T-helper 2 cell treated with Interferon-gamma antibody and Interleukin-4, amounts not matched to agents 100 ng/mL and 5 ng/mL, for 36 hours (primary cell): ENCODE measurements around the gene AMN1. TPM values are rescaled to one million over a fixed set of nuclear protein-coding genes. Genes with fewer than 3 reads are reported as not detected.
"Not testable (repeated sequence)": the region's sequence is repeated elsewhere in the genome, so short reads cannot be mapped to it uniquely, and the experiment has no call there.

Source experiments
- intact Hi-C: fragments of 100-400 bp; cut with micrococcal nuclease; formaldehyde crosslinking; loops from one replicate; pipeline ENCODE4 v1.15.1; 2023
- total RNA-seq: library from RNA; stranded (reverse); gene quantifications from 2 replicates; pipeline ENCODE4 v1.2.3, GENCODE V29; 2022

AMN1 gene
- total RNA-seq, 1 donor from 2014 or later: 3.2 TPM

DNA sequence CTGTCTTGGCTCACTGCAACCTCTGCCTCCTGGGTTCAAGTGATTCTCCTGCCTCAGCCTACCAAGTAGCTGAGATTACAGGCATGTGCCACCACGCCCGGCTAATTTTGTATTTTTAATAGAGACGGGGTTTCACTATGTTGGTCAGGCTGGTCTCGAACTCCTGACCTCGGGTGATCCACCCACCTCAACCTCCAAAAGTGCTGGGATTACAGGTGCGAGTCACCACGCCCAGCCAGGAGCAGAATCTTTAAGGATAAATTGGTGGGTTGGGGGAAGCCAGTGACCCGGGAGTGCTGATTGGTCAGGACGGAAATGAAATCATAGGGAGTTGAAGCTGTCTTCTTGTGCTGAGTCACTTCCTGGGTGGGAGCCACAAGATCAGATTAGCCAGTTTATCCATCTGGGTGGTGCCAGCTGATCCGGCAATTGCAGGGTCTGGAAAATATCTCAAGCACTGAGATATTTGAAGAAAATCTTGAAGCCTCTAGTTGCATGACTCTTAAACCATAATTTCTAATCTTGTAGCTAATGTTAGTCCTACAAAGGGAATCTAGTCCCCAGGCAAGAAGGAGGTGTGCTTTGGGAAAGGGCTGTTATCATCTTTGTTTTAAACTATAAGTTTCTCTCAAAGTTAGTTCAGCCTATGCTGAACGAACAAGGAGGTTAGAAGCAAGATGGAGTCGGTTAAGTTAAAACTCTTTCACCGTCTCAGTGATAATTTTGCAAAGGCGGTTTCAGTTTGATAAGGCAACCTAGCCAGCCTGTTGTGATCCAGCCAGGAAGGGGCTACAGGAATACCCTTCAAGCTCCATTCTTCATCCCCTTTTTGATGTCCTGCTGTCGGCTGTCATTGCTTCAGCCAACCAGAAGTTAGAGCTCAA, 5.0 kb upstream of the AMN1 start:
- intact Hi-C loops: loop anchor here (1.0 to 10.0 kb wide), 2 partner anchors 227 to 291 kb away; no protein-coding TSS in a partner anchor

DNA sequence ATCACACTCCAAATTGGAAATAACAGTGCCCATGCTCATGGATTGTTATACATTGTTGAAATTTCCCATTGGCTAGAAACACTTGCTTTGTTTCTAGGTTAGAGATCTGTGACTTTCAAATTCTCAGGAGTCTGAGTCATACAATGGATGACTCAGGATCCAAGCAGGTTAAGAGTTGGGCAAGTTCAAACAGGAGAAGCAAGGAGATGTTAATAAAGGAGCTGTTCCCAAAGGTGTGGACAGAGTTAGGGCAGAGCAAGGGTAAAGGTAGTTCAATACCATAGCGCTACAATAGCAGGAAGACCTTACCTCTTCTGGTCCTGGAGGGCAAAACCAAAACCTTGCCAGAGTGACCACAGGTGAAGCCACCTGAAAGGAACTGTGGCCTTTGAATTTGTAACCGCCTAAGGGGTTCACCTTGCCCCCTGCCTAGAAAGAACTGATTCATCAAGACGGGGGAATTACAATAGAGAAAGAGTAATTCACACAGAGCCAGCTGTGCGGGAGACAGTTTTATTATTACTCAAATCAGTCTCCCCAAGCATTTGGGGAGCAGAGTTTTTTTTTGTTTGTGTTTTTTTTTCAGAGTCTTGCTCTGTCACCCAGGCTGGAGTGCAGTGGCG, 4.2 kb upstream of the AMN1 start:
- intact Hi-C loops: loop anchor here (1.0 to 10.0 kb wide), 2 partner anchors 227 to 292 kb away; no protein-coding TSS in a partner anchor

DNA sequence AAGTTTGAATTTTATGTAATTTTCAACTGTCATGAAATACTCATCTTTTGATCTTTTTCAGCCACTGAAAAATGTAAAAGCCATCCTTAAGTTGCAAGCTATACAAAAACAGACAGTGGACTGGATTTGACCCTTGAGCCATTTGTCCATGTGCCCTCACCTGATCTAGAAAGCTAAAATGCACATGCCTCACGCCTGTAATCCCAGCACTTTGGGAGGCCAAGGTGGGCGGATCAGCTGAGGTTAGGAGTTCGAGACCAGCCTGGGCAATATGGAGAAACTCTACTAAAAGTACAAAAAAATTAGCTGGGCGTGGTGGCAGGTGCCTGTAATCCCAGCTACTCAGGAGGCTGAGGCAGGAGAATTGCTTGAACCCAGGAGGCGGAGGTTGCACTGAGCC, 2.4 kb upstream of the AMN1 start:
- intact Hi-C loops: loop anchor here (10.0 kb wide), 1 partner anchor 294 kb away; no protein-coding TSS in a partner anchor

- intact Hi-C loops: loop anchor here (1.0 to 10.0 kb wide), 9 partner anchors 20 to 949 kb away; partner anchors contain the start of genes BICD1, DNM1L, ETFBKMT and RESF1
Measured at GRCh38 chr12:31729705-31730104, 884 bp upstream of the AMN1 start.

- intact Hi-C loops: loop anchor here (1.0 to 5.0 kb wide), 5 partner anchors 8 to 950 kb away; partner anchors contain the start of genes BICD1, DNM1L and SINHCAF
Measured at GRCh38 chr12:31728289-31728916, 418 bp downstream of the AMN1 start.

GRCh38 chr12:31727192-31727591, 1.6 kb downstream of the AMN1 start:
- intact Hi-C loops: loop anchor here (5.0 kb wide), 1 partner anchor 75 kb away; no protein-coding TSS in a partner anchor

GRCh38 chr12:31726575-31726974, 2.2 kb downstream of the AMN1 start:
- intact Hi-C loops: loop anchor here (5.0 kb wide), 1 partner anchor 76 kb away; no protein-coding TSS in a partner anchor

DNA sequence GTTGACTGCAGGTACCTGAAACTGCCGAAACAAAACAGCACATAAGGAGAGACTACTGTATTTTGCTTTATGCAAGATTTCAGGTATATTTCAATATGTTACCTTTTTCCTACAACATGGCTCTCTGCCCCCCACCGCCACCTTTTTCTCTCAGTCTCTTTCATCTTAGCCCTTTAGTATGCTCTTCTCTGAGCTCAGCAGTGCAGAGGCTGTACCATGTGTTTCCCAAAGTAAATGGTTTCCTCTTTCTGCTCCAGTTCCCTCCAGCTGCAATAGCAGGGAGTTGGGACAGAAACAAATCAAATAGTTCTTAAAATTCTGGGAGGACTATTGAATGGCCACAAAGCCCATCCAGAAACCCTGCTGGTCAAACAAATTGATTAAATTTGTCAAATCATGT, 4.3 kb downstream of the AMN1 start:
- intact Hi-C loops: no loop called here

- intact Hi-C loops: no loop called here
Measured at GRCh38 chr12:31722580-31722979, 6.2 kb downstream of the AMN1 start.

DNA sequence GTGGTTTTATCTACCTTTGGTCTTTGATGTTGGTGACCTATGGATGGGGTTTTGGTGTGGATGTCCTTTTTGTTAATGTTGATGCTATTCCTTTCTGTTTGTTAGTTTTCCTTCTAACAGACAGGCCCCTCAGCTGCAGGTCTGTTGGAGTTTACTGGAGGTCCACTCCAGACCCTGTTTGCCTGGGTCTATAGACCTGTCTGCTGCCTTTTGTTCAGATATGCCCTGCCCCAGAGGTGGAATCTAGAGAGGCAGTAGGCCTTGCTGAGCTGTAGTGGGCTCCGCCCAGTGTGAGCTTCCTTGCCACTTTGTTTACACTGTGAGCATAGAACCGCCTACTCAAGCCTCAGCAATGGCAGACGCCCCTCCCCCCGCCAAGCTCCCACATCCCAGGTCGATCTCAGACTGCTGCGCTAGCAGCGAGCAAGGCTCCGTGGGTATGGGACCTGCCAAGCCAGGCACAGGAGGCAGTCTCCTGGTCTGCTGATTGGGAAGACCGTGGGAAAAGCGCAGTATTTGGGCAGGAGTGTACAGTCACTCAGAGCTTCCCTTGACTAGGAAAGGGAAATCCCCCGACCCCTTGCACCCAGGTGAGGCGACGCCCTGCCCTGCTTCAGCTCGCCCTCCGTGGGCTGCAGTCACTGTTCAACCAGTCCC, 10.2 kb downstream of the AMN1 start:
- intact Hi-C loops: not testable (repeated sequence)

- intact Hi-C loops: not testable (repeated sequence)
Measured at GRCh38 chr12:31716998-31717397, 11.8 kb downstream of the AMN1 start.

GRCh38 chr12:31715283-31715825, 13.5 kb downstream of the AMN1 start:
- intact Hi-C loops: no loop called here

GRCh38 chr12:31714406-31715271, 14.2 kb downstream of the AMN1 start:
- intact Hi-C loops: no loop called here

DNA sequence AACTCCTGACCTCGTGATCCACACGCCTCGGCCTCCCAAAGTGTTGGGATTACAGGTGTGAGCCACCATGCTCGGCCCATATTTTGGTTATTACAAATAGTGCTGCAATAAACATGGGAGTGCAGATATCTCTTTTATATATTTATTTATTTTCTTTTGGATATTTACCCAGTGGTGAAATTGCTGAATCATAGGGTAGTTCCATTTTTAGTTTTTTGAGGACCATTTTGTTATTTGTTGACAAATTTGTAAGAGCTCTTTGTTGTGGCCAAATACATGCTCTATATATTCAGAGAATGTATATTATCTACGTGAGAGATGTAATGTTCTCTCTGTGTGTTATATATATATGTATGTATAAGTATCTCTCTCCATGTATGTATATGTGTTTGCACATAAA, 15.9 kb downstream of the AMN1 start:
- intact Hi-C loops: no loop called here

GRCh38 chr12:31710021-31710818, 18.6 kb downstream of the AMN1 start:
- intact Hi-C loops: no loop called here

DNA sequence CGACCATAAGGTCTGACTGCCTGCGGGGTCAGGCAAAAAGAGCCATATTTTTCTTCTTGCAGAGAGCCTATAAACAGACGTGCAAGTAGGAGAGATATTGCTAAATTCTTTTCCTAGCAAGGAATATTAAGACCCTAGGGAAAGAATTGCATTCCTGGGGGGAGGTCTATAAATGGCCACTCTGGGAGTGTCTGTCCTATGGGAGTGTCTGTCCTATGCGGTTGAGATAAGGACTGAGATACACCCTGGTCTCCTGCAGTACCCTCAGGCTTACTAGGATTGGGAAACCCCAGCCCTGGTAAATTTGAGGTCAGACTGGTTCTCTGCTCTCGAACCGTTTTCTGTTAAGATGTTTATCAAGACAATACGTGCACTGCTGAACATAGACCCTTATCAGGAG, 20.7 kb downstream of the AMN1 start:
- intact Hi-C loops: not testable (repeated sequence)

DNA sequence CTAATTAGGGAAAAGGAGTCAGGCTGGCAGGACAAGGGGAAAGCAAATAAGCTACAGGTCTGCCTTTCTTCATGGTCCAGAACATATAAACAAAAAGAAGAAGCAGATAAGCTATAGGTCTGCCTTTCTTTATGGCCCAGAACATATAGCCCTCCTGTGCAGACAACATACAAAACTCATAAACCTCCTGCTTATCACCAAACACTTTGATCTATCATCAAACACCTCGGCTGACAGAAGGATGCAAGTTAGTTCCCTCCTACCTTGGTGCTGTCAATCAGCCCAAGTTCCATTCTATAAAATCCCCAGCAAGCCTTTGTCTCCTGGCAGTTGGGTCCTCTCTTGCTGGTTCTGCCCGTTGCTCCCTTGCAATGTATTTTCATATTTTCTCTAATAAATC, 23.2 kb downstream of the AMN1 start:
- intact Hi-C loops: no loop called here

- intact Hi-C loops: no loop called here
Measured at GRCh38 chr12:31702047-31702446, 26.8 kb downstream of the AMN1 start.

GRCh38 chr12:31689921-31690320, 38.9 kb downstream of the AMN1 start:
- intact Hi-C loops: not testable (repeated sequence)
